Mesenchymal stem cell (in vitro differentiated cells and primary cell): ENCODE measurements around the gene FSTL1.

Experiments
- DNase-seq: peaks from one replicate; pipeline ENCODE4 v3.0.0-alpha.2; 2013
- H2AFZ ChIP-seq: one replicate; pipeline ENCODE4 v1.6.1; 2013; ENCODE audit warnings: low read depth, mild to moderate bottlenecking, control low read depth, inconsistent platforms, low read length, moderate library complexity
- H2AK5ac ChIP-seq: 2 replicates; pipeline ENCODE4 v1.6.1; 2013; ENCODE audit warnings: low read length, moderate library complexity, mild to moderate bottlenecking, inconsistent platforms; ENCODE audit not compliant: severe bottlenecking
- H2BK120ac ChIP-seq: one replicate; pipeline ENCODE4 v1.6.1; 2013; ENCODE audit warnings: low read depth, mild to moderate bottlenecking, inconsistent platforms, low read length, moderate library complexity
- H2BK12ac ChIP-seq, 2 experiments: one replicate each; pipeline ENCODE4 v1.6.1; 2013; ENCODE audit warnings: inconsistent platforms in 2 of 2, low read length in 2 of 2, mild to moderate bottlenecking in 2 of 2, moderate library complexity in 2 of 2, control low read depth in 1 of 2
- H2BK15ac ChIP-seq: one replicate; pipeline ENCODE4 v1.6.1; 2013; ENCODE audit warnings: mild to moderate bottlenecking, low read depth, inconsistent platforms; ENCODE audit not compliant: poor library complexity, severe bottlenecking
- H2BK5ac ChIP-seq: 2 replicates; pipeline ENCODE4 v1.6.1; 2013; ENCODE audit warnings: low read depth, mild to moderate bottlenecking, low read length, control low read depth, inconsistent platforms; ENCODE audit not compliant: poor library complexity, severe bottlenecking
- H3K14ac ChIP-seq, 2 experiments: one replicate each; pipeline ENCODE4 v1.6.1; 2013; ENCODE audit warnings: inconsistent platforms in 2 of 2, low read length in 2 of 2, control low read depth in 1 of 2, mild to moderate bottlenecking in 1 of 2, moderate library complexity in 1 of 2
- H3K18ac ChIP-seq, 2 experiments: one replicate each; pipeline ENCODE4 v1.6.1; 2013; ENCODE audit warnings: inconsistent platforms in 2 of 2, low read length in 2 of 2, control low read depth in 1 of 2, low read depth in 1 of 2, mild to moderate bottlenecking in 1 of 2
- H3K23ac ChIP-seq, 2 experiments: one replicate each; pipeline ENCODE4 v1.6.1; 2013; ENCODE audit warnings: inconsistent platforms in 2 of 2, low read length in 2 of 2, mild to moderate bottlenecking in 2 of 2, moderate library complexity in 2 of 2, control low read depth in 1 of 2
- H3K27ac ChIP-seq: 2 replicates; pipeline ENCODE4 v1.5.1; 2013; ENCODE audit warnings: mild to moderate bottlenecking, moderate library complexity, low read length, control low read depth, inconsistent platforms; ENCODE audit not compliant: poor library complexity, severe bottlenecking
- H3K27me3 ChIP-seq, 2 experiments: 2 replicates each; pipeline versions ENCODE4 v1.6.1 to v1.7.0; 2013; ENCODE audit warnings: low read length in 2 of 2, mild to moderate bottlenecking in 2 of 2, moderate library complexity in 2 of 2, control low read depth in 1 of 2, inconsistent platforms in 1 of 2; ENCODE audit not compliant: control insufficient read depth in 1 of 2, insufficient read depth in 1 of 2
- H3K36me3 ChIP-seq, 2 experiments: 2 replicates each; pipeline versions ENCODE4 v1.6.1 to v1.7.0; 2013; ENCODE audit warnings: low read length in 2 of 2, control low read depth in 1 of 2, inconsistent platforms in 1 of 2, low read depth in 1 of 2, mild to moderate bottlenecking in 1 of 2; ENCODE audit not compliant: insufficient read depth in 2 of 2, control insufficient read depth in 1 of 2
- H3K4ac ChIP-seq, 2 experiments: one replicate each; pipeline ENCODE4 v1.6.1; 2013; ENCODE audit warnings: inconsistent platforms in 2 of 2, low read length in 2 of 2, mild to moderate bottlenecking in 2 of 2, moderate library complexity in 2 of 2, control low read depth in 1 of 2, low read depth in 1 of 2
- H3K4me1 ChIP-seq: 2 replicates; pipeline ENCODE4 v1.6.1; 2013; ENCODE audit warnings: low read depth, low read length, control low read depth; ENCODE audit not compliant: control insufficient read depth, insufficient read depth
- H3K4me2 ChIP-seq: 2 replicates; pipeline ENCODE4 v1.6.1; 2013; ENCODE audit warnings: low read length, mild to moderate bottlenecking, inconsistent platforms; ENCODE audit not compliant: poor library complexity, severe bottlenecking
- H3K4me3 ChIP-seq, 2 experiments: 2 replicates each; pipeline versions ENCODE4 v1.5.1 to v1.7.0; 2013; ENCODE audit warnings: low read length in 2 of 2, mild to moderate bottlenecking in 2 of 2, control low read depth in 1 of 2, low read depth in 1 of 2; ENCODE audit not compliant: insufficient read depth in 1 of 2
- H3K79me1 ChIP-seq: replicated peaks from 2 replicates; pipeline ENCODE4 v1.6.1; 2013; ENCODE audit warnings: mild to moderate bottlenecking, control low read depth, low read length, inconsistent platforms; ENCODE audit not compliant: poor library complexity, severe bottlenecking
- H3K9ac ChIP-seq: 2 replicates; pipeline ENCODE4 v1.7.0; 2013; ENCODE audit warnings: mild to moderate bottlenecking, low read length, moderate library complexity
- H3K9me3 ChIP-seq: 2 replicates; pipeline ENCODE4 v1.7.0; 2013; ENCODE audit warnings: mild to moderate bottlenecking, low read length; ENCODE audit not compliant: control insufficient read depth
- H4K8ac ChIP-seq: one replicate; pipeline ENCODE4 v1.6.1; 2013; ENCODE audit warnings: inconsistent platforms, mild to moderate bottlenecking, low read length, moderate library complexity
- H4K91ac ChIP-seq: one replicate; pipeline ENCODE4 v1.6.1; 2013; ENCODE audit warnings: mild to moderate bottlenecking, low read length, inconsistent platforms
- WGBS: methylation state at CpG from one replicate; pipeline ENCODE4 v1.1.7; 2013; ENCODE audit warnings: mixed read lengths; 5-methylcytosine and 5-hydroxymethylcytosine counted together

FSTL1 gene

DNA sequence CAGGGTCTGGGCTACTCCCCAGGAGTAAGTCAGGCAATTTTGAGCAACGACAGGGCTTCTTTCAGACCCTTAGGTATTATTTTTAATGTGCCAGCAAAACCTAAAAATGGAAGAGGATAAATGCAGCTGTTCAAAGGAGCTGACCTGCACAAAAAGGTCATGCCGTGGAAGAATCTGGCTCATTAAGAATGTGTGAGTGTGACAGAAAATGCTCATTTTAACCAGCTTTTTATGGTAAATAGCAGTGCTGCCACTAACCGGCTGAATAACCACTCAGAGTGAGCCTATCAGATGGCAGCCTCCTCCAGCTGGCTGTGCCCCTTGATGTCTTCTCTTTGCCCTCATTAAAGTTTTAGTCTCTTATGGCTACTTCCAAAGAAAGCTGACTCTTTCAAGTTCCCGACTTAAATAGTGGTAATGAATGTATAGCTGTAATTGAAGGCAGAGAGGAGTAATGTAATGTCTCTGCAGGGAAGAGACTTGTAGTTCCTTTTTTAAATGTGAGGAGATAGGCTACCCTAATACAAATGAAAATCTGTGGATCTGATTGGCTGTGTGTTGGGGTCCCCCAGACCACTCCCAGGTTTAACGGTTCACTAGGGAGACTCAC, 9.5 kb upstream of the FSTL1 start:
- H3K27ac ChIP-seq: no peak overlapping the region
- H3K4ac ChIP-seq: no peak overlapping the region
- no peaks in the 10 kb centered on the region for H3K79me1 ChIP-seq
- H3K36me3 ChIP-seq: no peaks in the 10 kb centered on the region
- H3K18ac ChIP-seq: no peak overlapping the region
- H3K9me3 ChIP-seq: no peaks in the 10 kb centered on the region
- WGBS: 80% methylated on average over 5 of the region's 5 CpGs
- H3K27me3 ChIP-seq: no peaks in the 10 kb centered on the region
- no peak overlapping the region for H2AFZ ChIP-seq
- H3K9ac ChIP-seq: no peak overlapping the region
- DNase-seq: no peak
- H2BK12ac ChIP-seq: no peak overlapping the region
- H4K8ac ChIP-seq: no peak overlapping the region
- no peaks in the 10 kb centered on the region for H3K4me1 ChIP-seq
- no peak overlapping the region for H3K4me2 ChIP-seq
- H2BK120ac ChIP-seq: no peak overlapping the region
- H2BK15ac ChIP-seq: no peak overlapping the region
- no peak overlapping the region for H2AK5ac ChIP-seq
- H2BK5ac ChIP-seq: no peak overlapping the region
- H3K23ac ChIP-seq: no peak overlapping the region
- H3K4me3 ChIP-seq: no peak overlapping the region
- H4K91ac ChIP-seq: no peak overlapping the region
- no peak overlapping the region for H3K14ac ChIP-seq

DNA sequence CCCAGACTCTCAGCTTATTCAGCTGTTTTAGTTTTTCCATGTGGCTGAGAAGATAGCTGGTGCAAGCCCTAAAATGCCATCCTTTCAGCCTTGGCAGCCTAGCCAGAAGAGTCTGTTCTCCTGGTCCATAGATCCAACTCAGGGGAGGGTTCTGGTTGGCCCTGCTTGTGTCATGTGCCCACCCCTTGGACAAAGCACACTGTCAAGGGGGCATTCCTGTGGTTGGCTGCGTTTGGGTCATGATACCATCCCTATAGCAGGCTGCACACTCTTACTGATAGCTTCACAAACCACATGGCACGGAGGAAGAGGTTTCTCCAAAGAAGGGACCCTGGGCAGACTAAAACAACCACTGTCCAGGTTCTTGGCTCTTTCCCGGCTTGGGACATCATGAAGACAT, 8.4 kb upstream of the FSTL1 start:
- Histone ChIP-seq H3K4ac (no peak overlapping the region), H4K91ac (no peak overlapping the region), H3K9ac (no peak overlapping the region), H2AK5ac (no peak overlapping the region), H2AFZ (no peak overlapping the region), H2BK5ac (no peak overlapping the region), H3K4me2 (no peak overlapping the region), H3K9me3 (no peaks in the 10 kb centered on the region), H3K23ac (no peak overlapping the region), H3K14ac (no peak overlapping the region), H2BK120ac (no peak overlapping the region), H3K18ac (no peak overlapping the region), H4K8ac (no peak overlapping the region), H3K4me3 (no peak overlapping the region), H3K36me3 (no peaks in the 10 kb centered on the region), H2BK12ac (no peak overlapping the region), H3K27ac (no peak overlapping the region), H3K4me1 (no peaks in the 10 kb centered on the region), H3K27me3 (no peaks in the 10 kb centered on the region), H2BK15ac (no peak overlapping the region), H3K79me1 (no peaks in the 10 kb centered on the region)
- no peak for DNase-seq
- 80% methylated on average over 3 of the region's 3 CpGs for WGBS

DNA sequence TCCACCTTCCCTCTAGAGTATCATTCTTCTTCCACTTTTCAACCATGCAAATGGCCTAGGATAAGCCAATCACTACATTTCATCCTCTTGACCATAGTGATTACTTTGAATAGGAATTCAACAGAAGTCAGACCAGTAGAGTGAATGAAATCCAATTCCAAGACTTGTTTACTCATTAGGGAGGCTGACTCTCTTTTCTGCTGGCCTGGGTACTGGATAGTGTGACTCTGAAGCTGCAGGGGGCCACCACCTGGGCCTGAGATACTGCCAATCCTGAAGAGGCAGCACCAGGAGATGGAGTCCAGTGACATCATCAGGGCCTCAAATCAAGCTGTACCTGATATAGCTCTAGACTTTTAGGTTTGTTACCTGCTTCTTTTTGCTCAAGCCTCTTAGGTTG, 7.0 kb upstream of the FSTL1 start:
- Histone ChIP-seq H3K4me2 (no peak overlapping the region), H2BK12ac (no peak overlapping the region)

DNA sequence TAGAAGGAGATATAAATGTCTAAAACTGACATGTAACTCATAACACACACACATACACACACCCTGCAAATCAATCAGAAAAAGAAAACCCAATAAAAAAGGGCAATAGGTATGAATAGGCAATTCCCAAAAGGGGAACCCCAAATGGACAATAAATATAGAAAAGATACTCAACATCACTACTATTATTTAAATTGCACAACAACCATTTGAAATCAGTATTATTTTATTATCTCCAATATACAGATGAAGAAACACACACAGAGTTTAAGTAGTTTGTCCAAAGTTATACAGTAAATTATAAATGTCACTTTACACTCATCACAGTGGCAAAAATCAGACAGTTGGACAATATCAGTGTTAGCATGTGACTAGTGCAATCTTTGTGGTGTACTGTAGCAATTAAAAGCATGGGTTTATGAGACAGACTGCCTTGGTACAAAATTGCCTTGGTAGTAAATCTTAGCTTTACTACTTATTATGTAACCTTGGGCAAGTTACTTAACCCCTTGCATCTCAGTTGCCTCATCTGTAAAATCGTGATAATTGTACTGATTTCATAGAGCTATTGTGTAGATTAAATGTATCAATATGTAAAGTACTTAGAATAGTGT, 3.4 kb upstream of the FSTL1 start:
- H3K27ac ChIP-seq: no peak overlapping the region
- H3K4me2 ChIP-seq: no peak overlapping the region
- H2BK12ac ChIP-seq: no peak overlapping the region
- no peak overlapping the region for H4K91ac ChIP-seq
- no peak for DNase-seq
- H3K4me3 ChIP-seq: no peak overlapping the region
- no peaks in the 10 kb centered on the region for H3K9me3 ChIP-seq
- no peak overlapping the region for H4K8ac ChIP-seq
- H2AK5ac ChIP-seq: no peak overlapping the region
- no peaks in the 10 kb centered on the region for H3K27me3 ChIP-seq
- no CpG with 5 or more reads among the region's 1 CpG for WGBS
- no peak overlapping the region for H3K9ac ChIP-seq
- H3K4me1 ChIP-seq: peaks cover 2% of the 10 kb centered on the region
- no peaks in the 10 kb centered on the region for H3K79me1 ChIP-seq
- no peak overlapping the region for H3K23ac ChIP-seq
- H2BK120ac ChIP-seq: no peak overlapping the region
- no peak overlapping the region for H2BK5ac ChIP-seq
- H2BK15ac ChIP-seq: no peak overlapping the region
- H3K14ac ChIP-seq: no peak overlapping the region
- H2AFZ ChIP-seq: no peak overlapping the region
- H3K18ac ChIP-seq: no peak overlapping the region
- H3K36me3 ChIP-seq: no peaks in the 10 kb centered on the region
- H3K4ac ChIP-seq: no peak overlapping the region

More for the DNA sequence above, 7.0 kb upstream of the FSTL1 start:
- no peak overlapping the region for H3K4me3 ChIP-seq
- no peak overlapping the region for H3K23ac ChIP-seq
- no peaks in the 10 kb centered on the region for H3K4me1 ChIP-seq
- H4K91ac ChIP-seq: no peak overlapping the region
- H2AK5ac ChIP-seq: no peak overlapping the region
- no peak overlapping the region for H2BK5ac ChIP-seq
- H3K14ac ChIP-seq: no peak overlapping the region
- no peak overlapping the region for H2BK120ac ChIP-seq
- no peak overlapping the region for H3K9ac ChIP-seq
- H3K79me1 ChIP-seq: no peaks in the 10 kb centered on the region
- H3K18ac ChIP-seq: no peak overlapping the region
- H3K4ac ChIP-seq: no peak overlapping the region
- no peaks in the 10 kb centered on the region for H3K9me3 ChIP-seq
- DNase-seq: no peak
- H4K8ac ChIP-seq: no peak overlapping the region
- no peak overlapping the region for H2BK15ac ChIP-seq
- H2AFZ ChIP-seq: no peak overlapping the region
- H3K27ac ChIP-seq: no peak overlapping the region
- no peaks in the 10 kb centered on the region for H3K27me3 ChIP-seq
- H3K36me3 ChIP-seq: no peaks in the 10 kb centered on the region
